ENCODE measurements around the gene APOBR.

The APOBR gene

GRCh38 chr16:28532940-28533647 is 38.7 kb downstream of the APOBR start:
- no peak overlapping the region for H3K4me3 ChIP-seq (ENCODE audit: low read length)
- TF ChIP-seq CTCF (conservative IDR thresholded peaks at IDR 0.05; ENCODE audit: low read length) = no peak
- DNase-seq (ENCODE audit: low read depth) = no peak

DNA sequence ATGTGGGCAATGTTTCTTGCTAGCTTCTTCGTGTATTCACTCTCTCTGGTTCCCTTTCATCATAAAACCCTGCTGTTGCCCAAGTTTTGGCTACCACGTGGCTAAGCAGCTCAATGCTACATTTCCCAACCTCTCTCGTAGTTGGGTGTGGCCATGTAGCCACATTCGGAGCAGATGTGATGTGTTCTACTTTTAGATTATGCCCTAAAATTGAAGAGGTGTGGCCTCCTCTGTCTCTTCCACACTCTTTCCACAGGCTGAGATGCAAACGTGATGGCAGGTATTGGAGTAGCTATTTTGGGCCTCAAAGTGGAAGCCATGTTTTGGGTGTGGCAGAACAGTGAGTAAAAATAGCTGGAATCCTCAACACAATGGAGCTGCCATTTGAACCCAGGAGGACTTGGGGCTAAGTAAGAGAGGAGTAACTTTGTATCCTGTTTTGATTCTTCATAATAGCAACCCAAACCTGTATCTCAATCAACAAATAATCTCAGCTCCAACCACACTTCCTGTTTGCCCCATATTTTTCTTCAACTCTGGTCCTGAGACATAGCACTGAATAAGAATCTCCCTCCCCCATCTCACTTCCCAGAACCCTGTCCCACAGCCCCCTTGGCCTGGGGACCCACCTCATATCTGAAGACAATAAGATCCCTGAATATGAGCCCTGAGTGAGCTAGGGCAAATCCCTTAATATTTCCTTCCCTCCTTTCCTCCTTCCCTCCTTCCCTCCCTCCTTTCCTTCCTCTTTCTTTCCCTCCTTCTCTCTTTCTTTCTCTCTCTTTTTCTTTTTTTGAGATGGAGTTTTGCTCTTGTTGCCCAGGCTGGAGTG is 40.3 kb downstream of the APOBR start:
- TF ChIP-seq CTCF (conservative IDR thresholded peaks at IDR 0.05; ENCODE audit: low read length) = no peak
- no peak overlapping the region for H3K4me3 ChIP-seq (ENCODE audit: low read length)
- peak; percentile 89 for DNase-seq (ENCODE audit: low read depth)

DNA sequence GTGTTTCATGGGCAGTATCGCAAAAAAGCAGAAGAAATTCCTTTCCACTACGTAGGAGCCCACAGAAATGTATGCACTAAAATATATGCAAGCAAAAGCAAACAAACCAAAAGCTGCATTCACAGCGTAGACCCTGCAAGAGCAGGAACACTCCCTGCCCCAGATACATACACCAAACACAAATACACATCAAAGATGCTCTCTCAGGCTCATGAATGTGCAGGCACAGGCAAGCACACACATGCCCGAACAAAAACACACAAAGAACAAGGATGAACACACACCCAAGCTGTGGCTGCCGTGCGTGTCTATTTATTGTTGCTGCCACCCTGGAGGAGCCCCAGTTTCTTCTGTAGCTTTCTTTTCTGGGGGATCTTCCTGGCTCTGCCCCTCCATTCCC is 42.6 kb downstream of the APOBR start:
- TF ChIP-seq CTCF (conservative IDR thresholded peaks at IDR 0.05; ENCODE audit: low read length) = no peak
- H3K4me3 ChIP-seq (ENCODE audit: low read length) = peak overlapping the region; percentile 88
- DNase-seq (ENCODE audit: low read depth) = no peak

DNA sequence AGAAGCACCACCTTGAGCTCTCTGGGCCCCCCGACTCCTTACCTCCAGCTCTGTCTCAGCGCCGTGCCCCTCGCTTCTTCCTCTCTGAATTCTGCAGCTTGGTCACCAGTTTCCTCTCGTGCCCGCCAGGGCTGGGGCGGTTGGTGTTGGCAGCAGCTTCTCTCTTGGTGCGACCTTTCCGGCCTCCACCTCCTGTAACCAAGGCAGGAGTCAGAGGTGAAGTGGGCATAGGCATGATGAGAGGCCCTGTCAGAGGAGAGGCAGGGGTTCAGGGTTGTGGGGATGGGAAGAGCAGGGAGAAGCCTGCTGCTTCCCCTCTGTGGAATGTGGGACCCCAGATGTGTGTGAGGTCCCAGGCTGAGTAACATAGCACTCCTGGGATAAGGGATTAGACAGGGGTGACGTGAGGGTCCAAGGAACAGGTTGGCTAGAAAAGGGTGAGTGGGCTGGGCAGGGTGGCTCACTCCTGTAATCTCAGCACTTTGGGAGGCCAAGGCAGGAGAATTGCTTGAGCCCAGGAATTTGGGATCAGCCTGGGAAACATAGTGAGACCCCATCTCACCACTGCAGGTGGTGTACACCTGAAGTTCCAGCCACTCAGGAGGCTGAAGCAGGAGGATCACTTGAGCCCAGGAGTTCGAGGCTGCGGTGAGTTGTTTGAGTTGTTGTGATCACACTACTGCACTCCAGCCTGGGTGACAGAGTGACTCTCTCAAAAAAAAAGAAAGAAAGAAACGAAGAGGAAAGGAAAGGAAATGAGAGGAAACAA is 43.7 kb downstream of the APOBR start:
- H3K4me3 ChIP-seq (ENCODE audit: low read length) = peak overlapping the region; percentile 88
- no peak for DNase-seq (ENCODE audit: low read depth)
- TF ChIP-seq CTCF (conservative IDR thresholded peaks at IDR 0.05; ENCODE audit: low read length) = no peak

GRCh38 chr16:28538733-28539596 is 44.5 kb downstream of the APOBR start, which contains the start of gene NUPR1:
NUPR1 (minus strand) TSS chr16:28538974; CDS start chr16:28538907, 67 bp downstream.
- DNase-seq (ENCODE audit: low read depth) = peak; percentile 99
- TF ChIP-seq CTCF (conservative IDR thresholded peaks at IDR 0.05; ENCODE audit: low read length) = no peak
- H3K4me3 ChIP-seq (ENCODE audit: low read length) = peak within 1 kb of the TSS; percentile 88

DNA sequence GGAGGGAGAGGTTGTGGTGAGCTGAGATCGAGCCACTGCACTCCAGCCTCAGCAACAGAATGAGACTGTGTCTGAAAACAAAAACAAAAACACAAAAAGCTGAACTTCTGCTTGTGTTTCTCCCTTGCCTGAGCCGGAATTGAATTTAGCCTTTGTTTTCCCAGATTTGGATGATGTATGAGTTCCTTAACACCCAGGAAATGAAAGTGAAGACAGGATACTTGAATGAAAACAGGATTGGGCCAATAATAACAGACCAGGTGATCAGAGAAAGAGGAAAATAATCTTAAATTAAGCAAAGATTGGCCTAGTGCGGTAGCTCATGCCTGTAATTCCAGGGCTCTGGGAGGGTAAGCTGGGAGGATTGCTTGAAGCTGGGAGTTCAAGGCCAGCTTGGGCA is 45.9 kb downstream of the APOBR start:
- no peak for TF ChIP-seq CTCF (conservative IDR thresholded peaks at IDR 0.05; ENCODE audit: low read length)
- no peak overlapping the region for H3K4me3 ChIP-seq (ENCODE audit: low read length)
- no peak for DNase-seq (ENCODE audit: low read depth)

Measured in AG10803 (cell line).